ENCODE data around the gene NAPA. TPM values are rescaled to one million over a fixed set of nuclear protein-coding genes. Genes with fewer than 3 reads are reported as not detected.

Gene NAPA
- total RNA-seq, 4 donors from 2014 or later, result 127 to 272 (median 212) TPM

- H3K4me1 ChIP-seq, result peaks cover 76 to 81% of the 10 kb centered on the region in 2 donors
- ATAC-seq (peak in 1 of 2 donors; percentile 28), DNase-seq (peak; percentile 39 to 84)
- in situ Hi-C loops (cut with MboI; ENCODE audit: low sequenced_read_pairs in 4 of 4) (loop anchor here in 2 of 4 donors (10.0 kb wide), 2 partner anchors 183 to 193 kb away; no protein-coding TSS in a partner anchor), intact Hi-C loops (cut with DNase I; ENCODE audit: low total_unique reads) (loop anchor here (5.0 to 10.0 kb wide), 2 partner anchors 237 to 271 kb away; partner anchors contain the start of gene INAFM1)
- no peak for TF ChIP-seq CTCF (IDR thresholded peaks at IDR 0.05 in 4 of 5, conservative IDR thresholded peaks at IDR 0.05 in 1 of 5)
- TF ChIP-seq POLR2A (IDR thresholded peaks at IDR 0.05), result peak; percentile 71 to 78
- no peaks in the 10 kb centered on the region for H3K9me3 ChIP-seq
- no peaks in the 10 kb centered on the region for H3K27me3 ChIP-seq
- no peaks in the 10 kb centered on the region for H3K36me3 ChIP-seq
- H3K4me3 ChIP-seq, result peak overlapping the region; percentile 22 to 98 (median 90)
- peak overlapping the region; percentile 96 to 100 (median 99) for H3K27ac ChIP-seq
Observed at GRCh38 chr19:47511681-47512080, 3.2 kb downstream of the NAPA start.

DNA sequence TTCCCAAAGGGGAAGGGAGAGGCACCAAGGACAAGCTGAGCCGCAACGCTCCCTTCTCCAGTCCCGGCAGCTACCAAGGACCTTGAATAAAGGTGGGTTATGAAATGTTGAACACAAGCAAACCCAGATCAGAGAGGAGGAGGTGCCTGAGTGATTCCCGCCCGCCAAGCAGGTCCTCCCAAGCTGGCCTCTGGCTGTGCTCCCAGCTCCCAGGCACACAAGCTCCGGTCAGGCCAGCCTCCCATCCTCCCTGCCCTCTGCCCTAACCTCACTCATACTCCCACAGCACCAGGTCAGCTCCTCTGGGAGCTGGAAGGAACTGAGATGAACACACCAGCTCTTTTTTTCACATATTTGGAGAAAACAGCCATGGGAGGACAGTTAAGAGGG is 3.7 kb downstream of the NAPA start:
- H3K4me1 ChIP-seq, result peaks cover 79 to 87% of the 10 kb centered on the region in 2 donors
- H3K9me3 ChIP-seq, result no peaks in the 10 kb centered on the region
- no peaks in the 10 kb centered on the region for H3K36me3 ChIP-seq
- H3K27ac ChIP-seq, result peak overlapping the region; percentile 96 to 100 (median 99)
- intact Hi-C loops (cut with DNase I; ENCODE audit: low total_unique reads) (loop anchor here (5.0 to 10.0 kb wide), 2 partner anchors 236 to 271 kb away; partner anchors contain the start of gene INAFM1), in situ Hi-C loops (cut with MboI; ENCODE audit: low sequenced_read_pairs in 4 of 4) (loop anchor here in 2 of 4 donors (10.0 kb wide), 2 partner anchors 184 to 194 kb away; no protein-coding TSS in a partner anchor)
- no peak for ATAC-seq
- TF ChIP-seq CTCF (IDR thresholded peaks at IDR 0.05 in 4 of 5, conservative IDR thresholded peaks at IDR 0.05 in 1 of 5), result no peak
- no peak for TF ChIP-seq POLR2A (IDR thresholded peaks at IDR 0.05)
- peak overlapping the region; percentile 1 to 98 (median 52) for H3K4me3 ChIP-seq
- H3K27me3 ChIP-seq, result no peaks in the 10 kb centered on the region
- DNase-seq, result peak in 1 of 2 donors; percentile 65

GRCh38 chr19:47510516-47511127 is 4.2 kb downstream of the NAPA start:
- intact Hi-C loops (cut with DNase I; ENCODE audit: low total_unique reads) (loop anchor here (5.0 to 10.0 kb wide), 2 partner anchors 236 to 272 kb away; partner anchors contain the start of gene INAFM1), in situ Hi-C loops (cut with MboI; ENCODE audit: low sequenced_read_pairs in 4 of 4) (loop anchor here in 2 of 4 donors (10.0 kb wide), 2 partner anchors 184 to 194 kb away; no protein-coding TSS in a partner anchor)
- ATAC-seq, result no peak
- no peak for DNase-seq
- H3K9me3 ChIP-seq, result no peaks in the 10 kb centered on the region
- no peak for TF ChIP-seq POLR2A (IDR thresholded peaks at IDR 0.05)
- no peak for TF ChIP-seq CTCF (IDR thresholded peaks at IDR 0.05 in 4 of 5, conservative IDR thresholded peaks at IDR 0.05 in 1 of 5)
- peak overlapping the region; percentile 96 to 100 (median 99) for H3K27ac ChIP-seq
- H3K36me3 ChIP-seq, result no peaks in the 10 kb centered on the region
- peaks cover 79 to 89% of the 10 kb centered on the region in 2 donors for H3K4me1 ChIP-seq
- H3K27me3 ChIP-seq, result no peaks in the 10 kb centered on the region
- peak overlapping the region; percentile 1 to 98 (median 10) for H3K4me3 ChIP-seq

DNA sequence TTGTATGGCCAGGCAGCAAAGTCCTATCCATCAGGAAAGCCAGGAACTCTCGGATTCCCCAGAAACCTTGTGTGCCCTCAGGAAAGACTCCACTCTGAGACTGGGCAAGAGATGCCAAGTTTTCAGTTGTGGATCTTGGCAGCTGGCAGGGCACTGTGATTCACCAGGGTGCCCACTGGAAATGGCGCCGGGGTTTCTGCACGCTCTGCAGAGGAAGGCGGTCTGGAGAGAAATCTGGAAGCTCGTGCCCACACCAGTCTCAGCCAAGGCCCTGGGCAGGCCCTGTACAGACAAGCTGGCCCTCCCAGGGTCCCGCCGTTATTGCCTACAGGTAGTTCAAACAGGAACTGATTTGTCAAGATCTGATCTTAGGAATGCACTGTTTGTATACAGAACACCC is 4.9 kb downstream of the NAPA start:
- Histone ChIP-seq H3K4me3 (peak overlapping the region in 3 of 4 donors; percentile 3 to 31 (median 16)), H3K27ac (peak overlapping the region; percentile 96 to 100 (median 99)), H3K36me3 (no peaks in the 10 kb centered on the region), H3K27me3 (no peaks in the 10 kb centered on the region), H3K4me1 (peaks cover 84 to 94% of the 10 kb centered on the region in 2 donors), H3K9me3 (no peaks in the 10 kb centered on the region)
- DNase-seq (peak; percentile 44 to 76), ATAC-seq (peak; percentile 43 to 53)
- no peak for TF ChIP-seq CTCF (IDR thresholded peaks at IDR 0.05 in 4 of 5, conservative IDR thresholded peaks at IDR 0.05 in 1 of 5)
- no peak for TF ChIP-seq POLR2A (IDR thresholded peaks at IDR 0.05)
- intact Hi-C loops (cut with DNase I; ENCODE audit: low total_unique reads) (loop anchor here (5.0 to 10.0 kb wide), 2 partner anchors 235 to 272 kb away; partner anchors contain the start of gene INAFM1), in situ Hi-C loops (cut with MboI; ENCODE audit: low sequenced_read_pairs in 4 of 4) (loop anchor here in 2 of 4 donors (10.0 kb wide), 2 partner anchors 185 to 195 kb away; no protein-coding TSS in a partner anchor)
